ENCODE data around the gene PTBP1.
A peak's percentile ranks its signal among the peaks of the same experiment; 100 is the strongest.
"Not testable (repeated sequence)": the region's sequence is repeated elsewhere in the genome, so short reads cannot be mapped to it uniquely, and the experiment has no call there.

Gene PTBP1

GRCh38 chr19:816500-816857 lies 19.2 kb downstream of the PTBP1 start:
- Histone ChIP-seq H3K56ac (ENCODE audit: low read length) (no peak overlapping the region), H3K4me3 (ENCODE audit: low read length) (no peak overlapping the region), H3K36me3 (ENCODE audit: control insufficient read depth, insufficient read depth, low read length) (peaks cover 8% of the 10 kb centered on the region), H3K79me1 (ENCODE audit: low read length) (no peaks in the 10 kb centered on the region), H3K79me2 (ENCODE audit: control insufficient read depth, insufficient read depth, low read length) (no peaks in the 10 kb centered on the region), H2BK5ac (ENCODE audit: low read length) (no peak overlapping the region), H3K18ac (ENCODE audit: low read length) (no peak overlapping the region), H3K27me3 (ENCODE audit: insufficient read depth, low read length, poor library complexity) (no peaks in the 10 kb centered on the region), H3K4me2 (ENCODE audit: low read length) (no peak overlapping the region), H3K4me1 (ENCODE audit: control insufficient read depth, low read depth, low read length) (no peaks in the 10 kb centered on the region), H3K9ac (ENCODE audit: low read length) (no peak overlapping the region), H2AK5ac (ENCODE audit: low read length) (no peak overlapping the region), H3K23ac (ENCODE audit: low read length) (no peak overlapping the region), H3K27ac (ENCODE audit: low read depth, low read length) (no peak overlapping the region), H2BK120ac (ENCODE audit: low read depth, low read length) (no peak overlapping the region), H4K8ac (ENCODE audit: low read depth, low read length) (no peak overlapping the region), H3K4ac (ENCODE audit: low read depth, low read length) (no peak overlapping the region), H4K5ac (ENCODE audit: low read length) (no peak overlapping the region), H2BK15ac (replicated peaks; ENCODE audit: low read depth) (no peak overlapping the region)
- DNase-seq: no peak
- 100% methylated on average over 2 of the region's 2 CpGs for WGBS (ENCODE audit: extremely low coverage, insufficient coverage, low lambda C conversion rate)

GRCh38 chr19:820212-820611 lies 23.0 kb downstream of the PTBP1 start:
- not testable (repeated sequence) for H3K79me2 ChIP-seq (ENCODE audit: control insufficient read depth, insufficient read depth, low read length); DNase-seq; H3K9ac ChIP-seq (ENCODE audit: low read length); H3K27ac ChIP-seq (ENCODE audit: low read depth, low read length); H3K27me3 ChIP-seq (ENCODE audit: insufficient read depth, low read length, poor library complexity); H2BK5ac ChIP-seq (ENCODE audit: low read length); H3K56ac ChIP-seq (ENCODE audit: low read length); H3K36me3 ChIP-seq (ENCODE audit: control insufficient read depth, insufficient read depth, low read length); H3K4me3 ChIP-seq (ENCODE audit: low read length); H3K4me1 ChIP-seq (ENCODE audit: control insufficient read depth, low read depth, low read length); H4K8ac ChIP-seq (ENCODE audit: low read depth, low read length); H3K18ac ChIP-seq (ENCODE audit: low read length); H2AK5ac ChIP-seq (ENCODE audit: low read length); H2BK120ac ChIP-seq (ENCODE audit: low read depth, low read length); H2BK15ac ChIP-seq (replicated peaks; ENCODE audit: low read depth); H3K23ac ChIP-seq (ENCODE audit: low read length); H3K4ac ChIP-seq (ENCODE audit: low read depth, low read length); H3K79me1 ChIP-seq (ENCODE audit: low read length); H3K4me2 ChIP-seq (ENCODE audit: low read length); H4K5ac ChIP-seq (ENCODE audit: low read length)
- WGBS (ENCODE audit: extremely low coverage, insufficient coverage, low lambda C conversion rate): no CpG with 5 or more reads among the region's 5 CpGs

GRCh38 chr19:821231-821824 lies 24.1 kb downstream of the PTBP1 start:
- no peak for DNase-seq
- peak overlapping the region; percentile 34 for H3K4me3 ChIP-seq (ENCODE audit: low read length)
- H2BK15ac ChIP-seq (replicated peaks; ENCODE audit: low read depth): no peak overlapping the region
- peak overlapping the region; percentile 51 for H2BK120ac ChIP-seq (ENCODE audit: low read depth, low read length)
- no peaks in the 10 kb centered on the region for H3K27me3 ChIP-seq (ENCODE audit: insufficient read depth, low read length, poor library complexity)
- no peaks in the 10 kb centered on the region for H3K79me1 ChIP-seq (ENCODE audit: low read length)
- no CpG with 5 or more reads among the region's 64 CpGs for whole genome bisulfite sequencing (ENCODE audit: extremely low coverage, insufficient coverage, low lambda C conversion rate)
- H3K4me2 ChIP-seq (ENCODE audit: low read length): peak overlapping the region; percentile 16
- H2BK5ac ChIP-seq (ENCODE audit: low read length): no peak overlapping the region
- H3K4ac ChIP-seq (ENCODE audit: low read depth, low read length): peak overlapping the region; percentile 28
- no peak overlapping the region for H3K27ac ChIP-seq (ENCODE audit: low read depth, low read length)
- no peak overlapping the region for H4K5ac ChIP-seq (ENCODE audit: low read length)
- H3K9ac ChIP-seq (ENCODE audit: low read length): peak overlapping the region; percentile 62
- peak overlapping the region; percentile 87 for H3K56ac ChIP-seq (ENCODE audit: low read length)
- H3K18ac ChIP-seq (ENCODE audit: low read length): peak overlapping the region; percentile 97
- no peak overlapping the region for H2AK5ac ChIP-seq (ENCODE audit: low read length)
- no peaks in the 10 kb centered on the region for H3K79me2 ChIP-seq (ENCODE audit: control insufficient read depth, insufficient read depth, low read length)
- H3K4me1 ChIP-seq (ENCODE audit: control insufficient read depth, low read depth, low read length): no peaks in the 10 kb centered on the region
- H4K8ac ChIP-seq (ENCODE audit: low read depth, low read length): no peak overlapping the region
- H3K36me3 ChIP-seq (ENCODE audit: control insufficient read depth, insufficient read depth, low read length): no peaks in the 10 kb centered on the region
- H3K23ac ChIP-seq (ENCODE audit: low read length): no peak overlapping the region

GRCh38 chr19:821825-822503 lies 24.7 kb downstream of the PTBP1 start, which contains the start of gene PLPPR3:
Gene PLPPR3, minus strand, starts transcription at chr19:821955. Its CDS starts 396 bp downstream, at chr19:821559.
- H3K9ac ChIP-seq (ENCODE audit: low read length): peak within 1 kb of the TSS; percentile 62
- no peak within 1 kb of the TSS for H2BK15ac ChIP-seq (replicated peaks; ENCODE audit: low read depth)
- H4K8ac ChIP-seq (ENCODE audit: low read depth, low read length): no peak within 1 kb of the TSS
- H3K79me2 ChIP-seq (ENCODE audit: control insufficient read depth, insufficient read depth, low read length): no peaks in the 10 kb centered on the region
- no peak within 1 kb of the TSS for H2BK5ac ChIP-seq (ENCODE audit: low read length)
- H2AK5ac ChIP-seq (ENCODE audit: low read length): no peak within 1 kb of the TSS
- H3K79me1 ChIP-seq (ENCODE audit: low read length): no peaks in the 10 kb centered on the region
- no peaks in the 10 kb centered on the region for H3K27me3 ChIP-seq (ENCODE audit: insufficient read depth, low read length, poor library complexity)
- no peak within 1 kb of the TSS for H3K23ac ChIP-seq (ENCODE audit: low read length)
- no peak within 1 kb of the TSS for H3K27ac ChIP-seq (ENCODE audit: low read depth, low read length)
- no peak within 1 kb of the TSS for H4K5ac ChIP-seq (ENCODE audit: low read length)
- H3K4me1 ChIP-seq (ENCODE audit: control insufficient read depth, low read depth, low read length): no peaks in the 10 kb centered on the region
- peak within 1 kb of the TSS; percentile 97 for H3K18ac ChIP-seq (ENCODE audit: low read length)
- peak within 1 kb of the TSS; percentile 34 for H3K4me3 ChIP-seq (ENCODE audit: low read length)
- peak within 1 kb of the TSS; percentile 28 for H3K4ac ChIP-seq (ENCODE audit: low read depth, low read length)
- H3K4me2 ChIP-seq (ENCODE audit: low read length): peak within 1 kb of the TSS; percentile 29
- H3K56ac ChIP-seq (ENCODE audit: low read length): peak within 1 kb of the TSS; percentile 87
- WGBS (ENCODE audit: extremely low coverage, insufficient coverage, low lambda C conversion rate): no CpG with 5 or more reads among the region's 86 CpGs
- H3K36me3 ChIP-seq (ENCODE audit: control insufficient read depth, insufficient read depth, low read length): no peaks in the 10 kb centered on the region
- DNase-seq: no peak
- peak within 1 kb of the TSS; percentile 51 for H2BK120ac ChIP-seq (ENCODE audit: low read depth, low read length)

- no peak overlapping the region for H4K8ac ChIP-seq (ENCODE audit: low read depth, low read length)
- H2AK5ac ChIP-seq (ENCODE audit: low read length): no peak overlapping the region
- H3K9ac ChIP-seq (ENCODE audit: low read length): no peak overlapping the region
- no peak overlapping the region for H4K5ac ChIP-seq (ENCODE audit: low read length)
- H3K27me3 ChIP-seq (ENCODE audit: insufficient read depth, low read length, poor library complexity): no peaks in the 10 kb centered on the region
- H2BK120ac ChIP-seq (ENCODE audit: low read depth, low read length): no peak overlapping the region
- H3K79me1 ChIP-seq (ENCODE audit: low read length): no peaks in the 10 kb centered on the region
- H2BK15ac ChIP-seq (replicated peaks; ENCODE audit: low read depth): no peak overlapping the region
- no peak overlapping the region for H3K18ac ChIP-seq (ENCODE audit: low read length)
- H3K4me2 ChIP-seq (ENCODE audit: low read length): no peak overlapping the region
- no peaks in the 10 kb centered on the region for H3K4me1 ChIP-seq (ENCODE audit: control insufficient read depth, low read depth, low read length)
- H3K79me2 ChIP-seq (ENCODE audit: control insufficient read depth, insufficient read depth, low read length): no peaks in the 10 kb centered on the region
- H3K4me3 ChIP-seq (ENCODE audit: low read length): no peak overlapping the region
- H3K36me3 ChIP-seq (ENCODE audit: control insufficient read depth, insufficient read depth, low read length): no peaks in the 10 kb centered on the region
- no peak overlapping the region for H3K4ac ChIP-seq (ENCODE audit: low read depth, low read length)
- no peak overlapping the region for H3K23ac ChIP-seq (ENCODE audit: low read length)
- no peak for DNase-seq
- no peak overlapping the region for H2BK5ac ChIP-seq (ENCODE audit: low read length)
- no peak overlapping the region for H3K27ac ChIP-seq (ENCODE audit: low read depth, low read length)
- no CpG with 5 or more reads among the region's 12 CpGs for WGBS (ENCODE audit: extremely low coverage, insufficient coverage, low lambda C conversion rate)
- H3K56ac ChIP-seq (ENCODE audit: low read length): peak overlapping the region; percentile 34
Observed at GRCh38 chr19:823565-824121, 26.4 kb downstream of the PTBP1 start.
